Mammary microvascular endothelial cell (primary cell): ENCODE data around the gene GALK1. TPM values are rescaled to one million over a fixed set of nuclear protein-coding genes. Genes with fewer than 3 reads are reported as not detected.

Source experiments
- total RNA-seq: library from RNA; depleted of rRNA; stranded (reverse); fragments of >200 nt; gene quantifications from 2 replicates; pipeline ENCODE4 v1.2.3, GENCODE V29; 2015

GALK1 gene
- 48.8 and 52.0 TPM in 2 replicates for total RNA-seq

DNA sequence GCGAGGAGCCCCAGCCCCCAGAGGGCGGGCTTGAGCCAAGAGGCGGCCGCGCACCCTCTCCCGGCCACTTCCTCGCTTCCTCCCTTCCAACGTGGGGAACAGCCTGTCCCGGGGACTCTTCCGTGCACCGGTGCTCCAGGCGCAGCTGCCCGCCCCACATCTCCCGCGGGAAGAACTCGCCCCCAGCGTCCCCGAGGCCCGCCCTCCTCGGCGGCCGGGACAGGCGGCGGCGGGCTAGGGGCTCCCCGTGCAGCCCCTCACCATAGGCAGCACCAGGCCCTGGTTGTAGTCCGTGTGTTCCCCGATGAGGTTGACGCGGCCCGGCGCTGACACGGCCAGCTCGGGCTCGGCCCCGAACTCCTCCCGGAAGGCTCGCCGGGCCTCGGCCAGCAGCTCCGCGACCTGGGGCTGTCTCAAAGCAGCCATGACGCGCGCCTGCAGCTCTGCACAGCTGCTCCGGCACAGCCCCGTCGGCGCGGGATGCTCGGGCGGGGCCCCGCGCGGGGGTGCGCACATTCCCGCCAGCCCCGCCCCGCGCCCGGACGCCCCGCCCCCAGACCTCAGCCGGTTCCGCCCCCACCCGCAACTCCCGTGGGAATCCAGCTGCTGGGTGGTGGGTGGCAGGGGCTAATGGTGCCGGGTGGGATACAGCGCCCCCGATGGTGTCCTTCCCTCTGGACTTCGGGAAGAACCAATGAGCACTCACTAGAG lies at the start of gene GALK1:
Gene GALK1, minus strand, starts transcription at position 482 of the 711 bp plus-strand sequence. Its CDS starts 56 bp downstream, at position 426.

GRCh38 chr17:75784473-75785015 lies 19.6 kb upstream of the GALK1 start, which contains the start of gene UNK:
Gene UNK, plus strand, starts transcription at chr17:75784806. Its CDS starts 75 bp downstream, at chr17:75784881.

DNA sequence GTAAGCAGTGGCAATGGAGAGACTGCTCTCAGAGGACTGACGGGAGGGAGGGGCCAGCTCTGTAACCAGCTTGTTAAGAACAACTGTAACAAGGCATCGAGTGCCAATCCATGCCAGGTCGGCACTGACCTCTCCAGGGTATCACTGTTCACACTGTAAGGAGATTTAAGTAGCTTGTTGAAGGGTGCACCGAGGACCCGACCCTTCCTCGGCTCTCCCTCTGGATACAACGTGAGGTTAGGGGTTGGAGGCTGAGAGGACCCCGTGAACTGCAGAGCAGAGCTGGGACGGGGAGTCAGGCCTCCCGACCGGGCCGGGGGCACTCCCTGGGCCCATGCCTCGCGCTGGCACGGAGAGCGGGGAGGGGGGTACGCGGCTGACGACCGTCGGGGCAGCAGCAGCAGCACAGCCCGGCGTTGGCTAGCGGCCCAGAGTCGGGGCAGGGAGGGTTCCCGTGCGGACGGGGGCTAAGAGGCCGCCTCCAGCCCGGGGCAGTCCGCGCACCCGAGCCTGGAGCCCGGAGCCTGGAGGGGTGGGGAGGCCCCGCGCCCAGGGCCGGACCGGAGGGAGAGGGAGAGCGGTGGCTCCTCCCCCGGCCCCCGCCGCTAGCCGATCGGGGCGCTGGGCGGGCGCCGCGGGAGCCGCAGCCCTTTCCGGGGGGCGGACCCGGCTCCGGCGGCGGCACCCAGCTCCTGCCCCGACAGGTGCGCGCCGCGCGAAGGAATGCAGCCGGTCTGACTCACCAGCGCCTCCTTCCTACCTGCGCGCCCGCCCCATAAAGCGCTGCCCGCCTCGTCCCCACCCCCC lies 44.1 kb downstream of the GALK1 start, which contains the start of gene ITGB4:
Gene ITGB4, plus strand, starts transcription at position 804 of the 807 bp plus-strand sequence. CDS start 3,245 bp downstream, outside the sequence.

Other genes with a start within 250 kb of the GALK1 start
- gene CASKIN2, start 249.7 kb downstream of the GALK1 start, total RNA-seq = 24.2 and 32.8 TPM in 2 replicates
- gene TSEN54, start 248.7 kb downstream of the GALK1 start, total RNA-seq = 23.2 and 25.4 TPM in 2 replicates
- 3.9 and 5.2 TPM in 2 replicates for gene LLGL2, start 239.5 kb downstream of the GALK1 start, total RNA-seq
- gene MYO15B, start 177.4 kb downstream of the GALK1 start, total RNA-seq = 1.7 and 5.1 TPM in 2 replicates
- not detected in 2 replicates for gene SMIM5, start 131.8 kb downstream of the GALK1 start, total RNA-seq
- gene RECQL5, start 98.0 kb downstream of the GALK1 start, total RNA-seq = 9.9 and 11.3 TPM in 2 replicates
- gene SAP30BP, start 97.9 kb downstream of the GALK1 start, total RNA-seq = 71.9 and 72.0 TPM in 2 replicates
- 2.5 and 4.6 TPM in 2 replicates for gene ITGB4, start 43.7 kb downstream of the GALK1 start, total RNA-seq
- gene UNK, start 19.6 kb upstream of the GALK1 start, total RNA-seq = 15.8 and 24.3 TPM in 2 replicates
- gene UNC13D, start 79.2 kb upstream of the GALK1 start, total RNA-seq = 1.2 and 1.8 TPM in 2 replicates
- gene WBP2, start 90.1 kb upstream of the GALK1 start, total RNA-seq = 59.4 and 61.8 TPM in 2 replicates
- 62.8 and 64.3 TPM in 2 replicates for gene TRIM47, start 113.4 kb upstream of the GALK1 start, total RNA-seq
- gene TRIM65, start 131.8 kb upstream of the GALK1 start, total RNA-seq = 30.6 and 32.7 TPM in 2 replicates
- gene MRPL38, start 139.7 kb upstream of the GALK1 start, total RNA-seq = 31.1 and 31.8 TPM in 2 replicates
- gene FBF1, start 175.8 kb upstream of the GALK1 start, total RNA-seq = 3.5 and 3.8 TPM in 2 replicates
- 28.8 and 34.1 TPM in 2 replicates for gene ACOX1, start 214.0 kb upstream of the GALK1 start, total RNA-seq
- gene TEN1, start 214.0 kb upstream of the GALK1 start, total RNA-seq = 13.9 and 23.3 TPM in 2 replicates
- gene CDK3, start 235.7 kb upstream of the GALK1 start, total RNA-seq = 1.3 and 3.1 TPM in 2 replicates